GM21528 (cell line): ENCODE data around the gene CALR.

Experiments
- ATAC-seq: cut with Tn5 transposase; IDR thresholded peaks from one replicate; pipeline ENCODE4 v1.9.1; 2021; ENCODE audit warnings: mild to moderate bottlenecking, moderate library complexity; ENCODE audit not compliant: unreplicated experiment, low FRiP score

CALR gene

DNA sequence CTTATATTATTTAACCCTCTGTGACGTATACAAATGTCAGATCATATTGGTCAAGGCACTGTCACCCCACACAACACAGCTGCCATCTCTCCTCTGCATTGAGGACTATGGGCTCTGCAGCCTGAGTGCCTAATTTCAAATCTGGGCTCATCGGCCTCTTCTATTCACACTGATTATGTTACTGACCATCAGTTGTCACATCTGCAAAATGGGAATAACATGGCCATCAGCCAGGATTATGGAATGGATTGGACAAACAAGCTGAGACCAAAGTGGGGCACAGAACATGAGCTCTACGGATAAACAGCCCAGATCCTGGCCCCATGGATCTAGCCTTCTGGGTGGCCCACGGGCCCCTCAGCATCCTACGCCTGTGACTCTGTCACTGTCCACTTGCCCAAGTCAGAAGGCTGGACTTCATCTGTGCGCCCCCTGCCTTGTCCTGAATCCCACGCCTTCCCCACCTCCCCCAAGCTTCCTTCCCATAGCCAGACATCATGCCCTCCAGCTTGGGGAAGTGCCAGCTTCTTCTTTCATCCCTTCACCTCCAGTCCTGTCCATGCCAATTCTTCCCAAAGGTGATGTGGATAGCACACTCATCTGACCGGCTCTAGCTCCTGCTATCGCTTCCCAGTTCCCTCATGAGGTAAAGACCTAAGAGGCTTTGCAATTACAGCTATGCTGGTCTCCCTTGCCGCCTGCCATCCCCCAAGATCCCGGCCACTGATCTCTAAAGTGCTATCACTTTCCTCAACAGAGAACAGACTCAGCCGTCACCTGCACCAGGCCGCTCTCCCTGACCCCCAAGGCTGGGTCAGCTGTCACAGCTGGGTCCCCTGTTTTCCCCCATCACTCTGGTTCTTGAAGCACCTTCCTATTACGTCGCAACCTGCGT is 5.8 kb upstream of the CALR start:
- no peak for ATAC-seq

DNA sequence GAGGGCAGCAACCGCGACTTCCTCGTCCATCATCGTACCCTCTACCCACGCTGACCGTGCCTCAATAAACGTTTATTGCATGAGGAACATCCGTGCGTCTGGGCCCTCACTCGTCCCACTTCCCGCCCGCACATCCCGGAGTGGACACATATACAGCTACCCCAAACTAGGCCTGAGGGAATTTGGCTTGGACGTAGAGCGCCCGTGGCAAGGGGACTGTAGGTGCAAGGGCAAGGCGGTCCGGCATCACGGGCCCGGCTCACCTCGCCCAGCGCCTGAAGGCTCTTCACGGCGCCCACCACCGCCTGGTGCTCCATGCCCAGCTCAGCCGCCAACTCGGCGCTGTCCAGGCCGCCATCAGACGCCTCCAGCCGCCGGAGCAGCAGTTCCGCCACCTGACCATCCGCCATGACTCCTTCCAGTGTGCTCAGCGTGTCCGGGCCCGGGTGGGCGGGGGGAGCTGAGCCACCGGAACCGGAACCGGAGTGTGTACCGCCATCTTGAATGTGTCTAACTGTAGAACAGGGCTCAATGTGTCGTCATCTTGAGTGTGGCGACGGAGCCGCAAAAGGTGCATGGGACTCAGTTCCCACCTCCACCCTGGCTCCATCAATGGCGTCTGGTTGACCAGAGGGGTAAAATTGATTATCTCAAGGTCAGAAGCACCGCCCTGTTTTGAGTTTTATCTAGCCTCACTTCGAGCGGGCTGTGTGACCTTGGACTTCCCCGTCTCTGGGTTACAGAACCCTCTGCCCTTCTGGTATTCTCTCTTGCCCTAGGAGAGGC is 4.9 kb upstream of the CALR start, which contains the start of gene FARSA:
Gene FARSA, minus strand, starts transcription at position 425 of the 786 bp plus-strand sequence. Its CDS starts 15 bp downstream, at position 410.
- ATAC-seq: peak; percentile 40

DNA sequence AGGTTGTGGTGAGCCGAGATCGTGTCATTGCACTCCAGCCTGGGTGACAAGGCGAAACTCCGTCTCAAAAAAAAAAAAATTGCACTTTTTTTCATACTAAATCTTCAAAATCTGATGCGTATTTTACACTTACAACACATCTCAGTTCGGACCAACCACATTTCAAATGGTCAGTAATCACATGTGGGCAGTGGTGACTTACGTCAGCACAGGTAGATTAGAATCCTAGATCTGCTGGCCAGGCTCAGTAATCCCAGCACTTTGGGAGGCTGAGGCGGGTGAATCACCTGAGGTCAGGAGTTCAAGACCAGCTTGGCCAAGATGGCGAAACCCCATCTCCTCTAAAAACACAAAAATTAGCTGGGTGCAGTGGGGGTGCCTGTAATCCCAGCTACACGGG is 3.3 kb upstream of the CALR start:
- ATAC-seq: no peak

DNA sequence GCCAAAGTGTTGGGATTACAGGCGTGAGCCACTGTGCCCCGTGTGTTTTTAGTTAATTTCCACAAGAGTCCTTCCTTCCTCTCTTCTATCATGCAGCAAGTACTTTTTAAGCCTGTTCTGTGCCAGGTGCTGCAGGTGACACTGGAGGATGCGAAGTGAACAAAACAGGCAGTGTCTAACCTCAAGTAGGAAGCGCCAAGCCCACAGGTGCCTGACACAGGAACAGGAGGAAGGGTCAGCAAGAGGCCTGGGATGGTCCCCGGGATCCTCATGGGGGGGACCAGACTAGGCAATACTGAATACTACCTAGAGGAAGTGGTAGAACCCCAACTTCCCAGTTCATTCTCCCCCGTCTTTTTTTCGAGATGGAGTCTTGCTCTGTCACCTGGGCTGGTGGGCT is 1.8 kb upstream of the CALR start:
- no peak for ATAC-seq

DNA sequence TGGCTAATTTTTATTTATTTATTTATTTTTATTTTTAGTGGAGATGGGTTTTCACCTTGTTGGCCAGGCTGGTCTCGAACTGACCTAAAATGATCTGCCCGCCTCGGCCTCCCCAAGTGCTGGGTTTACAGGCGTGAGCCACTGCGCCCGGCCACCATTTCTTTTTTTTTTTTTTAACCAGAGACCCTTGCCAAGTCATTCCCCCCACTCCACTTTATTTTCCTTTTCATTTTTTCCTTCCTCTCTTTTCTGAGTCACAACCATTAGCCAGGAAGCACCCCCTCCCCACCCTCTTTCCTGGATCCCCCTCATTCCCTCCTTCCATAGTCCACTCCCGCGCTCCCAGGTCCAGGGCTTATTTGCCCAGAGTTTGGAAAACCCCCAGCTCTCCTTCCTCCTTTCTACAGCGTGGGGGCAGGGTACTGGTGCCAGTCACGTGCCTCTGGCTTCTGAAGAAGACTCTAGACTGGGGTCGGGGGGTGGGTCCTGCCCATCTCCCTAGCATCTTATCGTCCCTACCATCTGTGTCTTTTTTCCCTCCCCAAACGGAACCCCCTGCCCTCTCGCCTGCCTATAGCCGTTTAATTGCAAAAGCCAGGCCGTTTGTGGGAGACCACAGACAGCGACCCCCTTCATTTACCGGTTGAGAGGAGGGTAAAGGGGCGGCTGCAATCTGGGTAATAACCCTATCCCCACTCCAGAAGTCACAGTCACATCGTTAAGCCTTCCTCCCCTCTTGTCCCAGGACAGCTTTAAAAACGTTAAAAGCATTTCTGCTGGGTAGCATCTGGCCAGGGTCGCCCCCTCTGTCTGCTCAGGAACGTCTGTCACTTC is 1.1 kb upstream of the CALR start:
- ATAC-seq: no peak

DNA sequence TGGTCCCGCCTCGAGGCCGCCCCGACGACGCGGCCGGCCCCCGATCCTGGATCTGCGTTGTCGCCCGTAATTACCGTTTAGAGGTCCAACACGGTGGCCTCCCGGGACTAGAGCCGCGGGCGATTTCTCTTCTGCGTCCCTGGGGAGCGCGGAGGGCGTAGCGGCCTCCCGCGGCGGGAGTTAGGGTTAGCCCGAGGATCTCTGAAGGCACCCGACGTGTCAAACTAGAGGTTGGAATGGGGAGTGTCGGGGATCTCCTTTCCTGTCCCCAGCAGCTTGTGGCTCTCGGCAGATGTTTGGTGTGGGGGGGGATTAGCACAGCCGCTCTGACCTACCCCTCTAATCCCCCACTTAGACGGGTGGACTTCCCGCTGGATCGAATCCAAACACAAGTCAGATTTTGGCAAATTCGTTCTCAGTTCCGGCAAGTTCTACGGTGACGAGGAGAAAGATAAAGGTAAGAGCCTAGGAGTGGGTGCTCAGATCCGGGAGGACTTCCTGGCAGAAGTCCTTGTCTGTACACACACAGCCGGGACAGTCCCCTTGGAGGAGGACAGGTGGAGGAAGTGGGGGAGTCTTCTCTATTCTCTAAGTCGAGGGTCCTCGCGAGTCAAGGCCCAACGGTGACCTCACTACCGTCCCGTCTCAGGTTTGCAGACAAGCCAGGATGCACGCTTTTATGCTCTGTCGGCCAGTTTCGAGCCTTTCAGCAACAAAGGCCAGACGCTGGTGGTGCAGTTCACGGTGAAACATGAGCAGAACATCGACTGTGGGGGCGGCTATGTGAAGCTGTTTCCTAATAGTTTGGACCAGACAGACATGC is 581 bp downstream of the CALR start:
- peak; percentile 7 for ATAC-seq

DNA sequence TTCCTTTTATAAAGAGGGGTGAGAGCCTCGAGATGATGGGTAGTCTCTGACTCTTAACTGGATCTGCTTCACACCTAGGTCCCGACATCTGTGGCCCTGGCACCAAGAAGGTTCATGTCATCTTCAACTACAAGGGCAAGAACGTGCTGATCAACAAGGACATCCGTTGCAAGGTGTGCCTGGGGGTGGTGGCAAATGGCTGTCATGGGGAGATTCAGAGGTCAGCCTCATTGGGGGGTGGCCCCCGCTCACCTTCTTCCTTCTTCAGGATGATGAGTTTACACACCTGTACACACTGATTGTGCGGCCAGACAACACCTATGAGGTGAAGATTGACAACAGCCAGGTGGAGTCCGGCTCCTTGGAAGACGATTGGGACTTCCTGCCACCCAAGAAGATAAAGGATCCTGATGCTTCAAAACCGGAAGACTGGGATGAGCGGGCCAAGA is 1.6 kb downstream of the CALR start:
- ATAC-seq: no peak

DNA sequence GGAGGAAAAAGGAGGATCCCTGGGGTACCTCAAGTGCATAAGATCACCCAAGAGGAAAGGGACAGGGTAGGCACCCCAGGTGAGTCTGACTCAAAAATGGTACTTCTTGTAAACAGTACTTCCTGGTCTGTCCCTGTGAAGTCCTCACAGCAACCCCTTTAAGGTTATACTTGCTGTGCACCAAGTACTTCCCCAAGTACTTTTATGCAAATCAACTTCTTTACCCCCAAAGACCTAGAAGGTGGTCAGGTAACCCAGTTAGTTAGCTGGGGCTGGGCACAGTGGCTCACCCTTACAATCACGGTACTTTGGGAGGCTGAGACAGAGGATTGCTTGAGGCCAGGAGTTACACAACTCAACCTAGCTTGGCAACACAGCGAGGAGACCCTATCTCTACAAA is 2.5 kb downstream of the CALR start:
- no peak for ATAC-seq

DNA sequence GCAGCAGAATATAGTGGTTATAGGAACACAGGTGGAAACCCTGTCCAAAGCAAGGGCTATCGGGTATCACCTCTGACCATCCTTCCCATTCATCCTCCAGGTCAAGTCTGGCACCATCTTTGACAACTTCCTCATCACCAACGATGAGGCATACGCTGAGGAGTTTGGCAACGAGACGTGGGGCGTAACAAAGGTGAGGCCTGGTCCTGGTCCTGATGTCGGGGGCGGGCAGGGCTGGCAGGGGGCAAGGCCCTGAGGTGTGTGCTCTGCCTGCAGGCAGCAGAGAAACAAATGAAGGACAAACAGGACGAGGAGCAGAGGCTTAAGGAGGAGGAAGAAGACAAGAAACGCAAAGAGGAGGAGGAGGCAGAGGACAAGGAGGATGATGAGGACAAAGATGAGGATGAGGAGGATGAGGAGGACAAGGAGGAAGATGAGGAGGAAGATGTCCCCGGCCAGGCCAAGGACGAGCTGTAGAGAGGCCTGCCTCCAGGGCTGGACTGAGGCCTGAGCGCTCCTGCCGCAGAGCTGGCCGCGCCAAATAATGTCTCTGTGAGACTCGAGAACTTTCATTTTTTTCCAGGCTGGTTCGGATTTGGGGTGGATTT is 5.1 kb downstream of the CALR start:
- ATAC-seq: no peak

DNA sequence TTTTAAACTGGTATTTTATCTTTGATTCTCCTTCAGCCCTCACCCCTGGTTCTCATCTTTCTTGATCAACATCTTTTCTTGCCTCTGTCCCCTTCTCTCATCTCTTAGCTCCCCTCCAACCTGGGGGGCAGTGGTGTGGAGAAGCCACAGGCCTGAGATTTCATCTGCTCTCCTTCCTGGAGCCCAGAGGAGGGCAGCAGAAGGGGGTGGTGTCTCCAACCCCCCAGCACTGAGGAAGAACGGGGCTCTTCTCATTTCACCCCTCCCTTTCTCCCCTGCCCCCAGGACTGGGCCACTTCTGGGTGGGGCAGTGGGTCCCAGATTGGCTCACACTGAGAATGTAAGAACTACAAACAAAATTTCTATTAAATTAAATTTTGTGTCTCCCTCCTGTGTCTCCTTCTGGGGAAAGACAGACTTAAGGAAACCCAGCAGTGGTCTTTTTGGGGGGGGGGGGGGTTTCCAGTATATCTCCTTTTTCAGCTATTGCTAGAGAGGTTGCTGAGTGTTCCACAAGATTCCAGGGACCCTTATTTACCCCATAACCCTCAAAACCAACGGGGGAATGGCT is 5.8 kb downstream of the CALR start:
- no peak for ATAC-seq

DNA sequence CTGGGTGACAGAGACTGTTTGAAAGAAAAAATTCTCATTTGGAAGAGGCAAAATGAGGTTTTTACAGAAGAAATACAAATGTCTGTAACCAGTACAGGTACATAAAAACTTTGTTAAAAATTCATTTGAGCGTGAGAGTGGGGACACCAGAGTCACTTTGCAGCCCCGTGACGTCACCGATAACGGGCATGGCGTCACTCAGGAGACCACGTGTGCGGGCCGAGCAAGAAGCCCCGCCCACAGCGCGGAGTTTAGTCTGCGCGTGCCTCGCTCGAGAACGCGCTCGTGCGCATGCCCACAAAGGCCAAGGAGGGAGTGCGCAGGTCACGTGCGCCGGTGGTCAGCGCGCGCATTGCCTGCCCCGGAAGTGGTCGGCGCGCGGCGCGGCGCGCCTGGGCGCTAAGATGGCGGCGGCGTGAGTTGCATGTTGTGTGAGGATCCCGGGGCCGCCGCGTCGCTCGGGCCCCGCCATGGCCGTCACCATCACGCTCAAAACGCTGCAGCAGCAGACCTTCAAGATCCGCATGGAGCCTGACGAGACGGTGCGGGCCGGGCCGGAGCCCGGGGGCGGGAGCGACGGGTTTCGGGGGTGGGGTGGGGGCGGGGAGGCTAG is 7.2 kb downstream of the CALR start, which contains the start of gene RAD23A:
Gene RAD23A, plus strand, starts transcription at position 384 of the 613 bp plus-strand sequence. Its CDS starts 87 bp downstream, at position 471.
- ATAC-seq: peak; percentile 70

DNA sequence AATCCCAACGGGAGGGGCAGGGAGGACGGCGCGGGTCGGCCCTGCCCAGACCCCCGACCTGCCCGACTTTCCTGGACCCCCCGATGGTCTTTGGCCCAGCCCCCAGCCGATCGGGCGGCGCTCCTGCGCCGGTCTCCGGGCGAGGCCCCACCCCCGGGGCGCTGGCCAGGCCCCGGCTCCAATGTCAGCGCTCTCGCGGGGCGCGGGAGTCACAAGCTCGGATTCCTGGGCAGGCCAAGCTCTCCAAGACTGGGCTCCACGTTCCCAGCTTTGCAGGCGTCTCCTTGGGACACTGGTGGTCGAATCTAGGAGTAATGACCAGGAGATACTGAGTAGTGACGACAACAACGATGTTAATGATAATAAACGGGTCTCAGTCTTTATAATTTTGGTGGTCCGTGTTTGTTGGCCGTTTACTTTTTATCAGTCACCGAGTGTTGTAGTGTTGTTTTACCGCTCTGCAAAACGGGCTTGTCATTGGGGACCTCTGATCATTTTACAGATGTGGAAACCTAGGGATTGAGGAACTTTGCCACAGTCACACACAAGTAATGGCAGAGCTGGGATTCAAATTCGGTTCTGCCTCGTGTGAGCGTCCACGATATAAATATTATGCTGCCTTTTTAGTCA is 7.8 kb downstream of the CALR start:
- peak; percentile 44 for ATAC-seq

DNA sequence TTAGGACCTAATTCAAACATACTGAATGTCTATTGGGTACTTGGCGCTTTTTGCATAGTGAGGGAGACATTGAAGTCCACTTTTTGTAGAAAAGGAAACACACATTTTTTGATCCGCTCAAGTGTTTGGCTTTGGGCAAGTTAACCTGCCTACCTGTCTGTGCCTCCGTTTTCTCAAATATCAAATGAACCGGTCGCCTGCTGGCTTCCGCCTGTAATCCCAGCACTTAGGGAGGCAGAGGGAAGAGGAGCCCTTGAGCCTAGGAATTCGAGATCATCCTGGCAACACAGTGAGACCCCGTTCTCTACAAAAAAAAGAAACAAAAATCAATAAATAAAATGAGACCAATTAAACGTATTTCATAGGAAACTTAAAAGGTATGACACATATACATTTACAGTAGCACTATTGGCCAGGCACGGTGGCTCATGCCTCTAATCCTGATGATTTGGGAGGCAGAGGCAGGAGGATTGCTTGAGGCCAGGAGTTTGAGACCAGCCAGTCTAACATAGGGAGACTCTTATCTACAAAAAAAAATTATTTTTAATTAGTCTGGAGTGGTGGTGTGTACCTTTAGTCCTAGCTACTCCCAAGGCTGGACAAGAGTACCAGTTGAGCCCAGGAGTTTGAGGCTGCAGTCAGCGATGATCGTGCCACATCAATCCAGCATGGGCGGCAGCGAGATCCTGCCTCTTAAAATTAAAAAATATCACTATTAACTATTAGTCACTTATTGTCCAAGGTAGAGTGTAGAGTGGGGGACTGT is 8.5 kb downstream of the CALR start:
- no peak for ATAC-seq

DNA sequence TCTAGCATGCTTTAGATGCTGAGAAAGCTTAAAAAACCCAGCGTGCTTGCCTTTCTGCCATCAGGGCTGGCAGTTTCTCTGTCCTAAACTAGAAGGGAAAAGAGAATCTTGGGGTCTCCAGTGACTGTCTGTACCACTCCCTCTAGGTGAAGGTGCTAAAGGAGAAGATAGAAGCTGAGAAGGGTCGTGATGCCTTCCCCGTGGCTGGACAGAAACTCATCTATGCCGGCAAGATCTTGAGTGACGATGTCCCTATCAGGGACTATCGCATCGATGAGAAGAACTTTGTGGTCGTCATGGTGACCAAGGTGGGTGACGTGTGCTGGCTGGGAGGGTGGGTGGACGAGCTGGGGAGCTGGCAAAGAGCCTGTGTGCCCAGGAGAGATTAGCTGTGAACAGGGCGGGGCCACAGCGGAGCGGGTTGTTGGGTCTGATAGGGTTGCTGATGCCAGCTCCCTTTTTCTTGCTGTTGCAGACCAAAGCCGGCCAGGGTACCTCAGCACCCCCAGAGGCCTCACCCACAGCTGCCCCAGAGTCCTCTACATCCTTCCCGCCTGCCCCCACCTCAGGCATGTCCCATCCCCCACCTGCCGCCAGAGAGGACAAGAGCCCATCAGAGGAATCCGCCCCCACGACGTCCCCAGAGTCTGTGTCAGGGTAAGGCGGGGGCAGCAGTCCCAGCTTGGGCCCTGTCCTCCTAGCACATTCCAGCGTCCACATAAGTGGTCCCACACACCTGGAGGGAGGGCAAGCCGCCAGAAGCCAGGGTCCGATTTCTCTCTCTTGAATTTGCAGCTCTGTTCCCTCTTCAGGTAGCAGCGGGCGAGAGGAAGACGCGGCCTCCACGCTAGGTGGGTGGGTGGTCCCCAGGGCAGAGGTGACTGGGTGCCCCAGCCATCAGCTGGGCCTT is 9.5 kb downstream of the CALR start:
- no peak for ATAC-seq

DNA sequence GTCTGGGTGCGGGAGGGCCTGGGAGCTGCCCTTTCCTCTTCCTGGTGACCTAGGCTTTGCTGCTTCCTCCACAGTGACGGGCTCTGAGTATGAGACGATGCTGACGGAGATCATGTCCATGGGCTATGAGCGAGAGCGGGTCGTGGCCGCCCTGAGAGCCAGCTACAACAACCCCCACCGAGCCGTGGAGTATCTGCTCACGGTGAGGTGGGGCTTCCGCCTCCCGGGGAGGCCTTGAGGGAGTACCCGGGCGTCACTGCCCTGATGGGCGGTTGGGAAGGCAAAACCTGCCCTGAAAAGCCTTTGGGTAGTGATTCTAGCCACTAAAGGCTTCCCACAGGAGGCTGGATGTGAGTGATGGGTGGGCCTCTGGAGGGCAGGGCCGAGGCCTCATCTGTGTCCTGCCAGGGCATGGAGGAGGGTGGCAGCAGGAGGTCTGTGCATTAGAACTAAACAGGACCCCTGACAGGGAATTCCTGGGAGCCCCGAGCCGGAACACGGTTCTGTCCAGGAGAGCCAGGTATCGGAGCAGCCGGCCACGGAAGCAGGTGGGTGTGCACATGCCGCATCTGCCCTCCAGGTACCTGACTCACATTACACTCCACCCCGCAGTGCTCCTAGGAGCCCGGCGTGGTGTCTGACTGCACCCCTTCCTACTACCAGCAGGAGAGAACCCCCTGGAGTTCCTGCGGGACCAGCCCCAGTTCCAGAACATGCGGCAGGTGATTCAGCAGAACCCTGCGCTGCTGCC is 10.4 kb downstream of the CALR start:
- ATAC-seq: no peak
